ENCODE data around the gene PHF19. TPM values are rescaled to one million over a fixed set of nuclear protein-coding genes. Genes with fewer than 3 reads are reported as not detected.
A peak's percentile ranks its signal among the peaks of the same experiment; 100 is the strongest.

PHF19 gene
- total RNA-seq, 1 donor from 2014 or later, result 29.3 TPM

DNA sequence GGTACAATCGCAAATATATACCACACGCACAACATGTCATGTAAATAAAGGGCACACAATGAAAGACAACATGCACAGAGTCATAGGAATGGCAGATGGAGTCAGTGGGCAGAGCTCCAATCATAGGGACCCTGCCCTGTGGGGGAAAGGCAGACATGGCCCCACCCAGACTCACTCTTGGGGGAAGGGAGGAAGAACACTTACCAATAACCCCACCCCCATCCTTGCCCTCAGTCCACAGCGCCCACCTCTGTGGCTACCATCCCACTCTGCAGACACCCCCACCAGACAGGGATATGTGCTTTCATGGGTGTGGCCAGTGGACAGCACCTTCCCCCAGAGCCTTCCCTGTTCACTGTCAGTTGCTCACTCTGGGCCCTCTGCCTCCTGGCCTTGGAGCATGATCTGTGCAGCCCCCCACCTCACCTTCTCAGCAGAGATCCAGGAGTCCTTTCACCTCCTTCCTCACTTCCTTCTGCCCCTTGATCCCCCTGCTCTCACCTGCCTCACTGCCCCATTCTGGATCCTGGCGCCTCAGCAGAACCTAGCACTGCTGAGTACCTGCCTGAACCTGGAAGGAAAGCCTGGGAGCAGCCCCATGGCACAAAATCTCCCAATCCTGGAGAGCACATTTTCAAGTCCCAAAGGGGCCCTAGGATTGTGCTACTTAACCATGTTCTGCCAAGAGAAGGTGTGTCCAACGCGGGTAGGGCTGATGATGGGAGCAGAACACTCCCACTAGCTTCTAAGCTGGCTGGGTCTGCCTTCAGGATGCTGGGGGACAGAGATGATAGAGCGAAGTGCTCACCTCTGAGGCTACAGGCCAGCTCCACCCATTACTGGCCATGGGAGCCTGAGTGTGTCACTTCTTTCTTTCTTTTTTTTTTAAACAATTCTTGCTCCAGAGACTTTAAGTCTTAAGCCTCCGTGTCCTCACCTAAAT lies 1.5 kb upstream of the PHF19 start:
- DNase-seq (ENCODE audit: low spot score) (no peak), ATAC-seq (no peak)
- intact Hi-C loops (cut with DNase I), result loop anchor here (5.0 kb wide), 1 partner anchor 49 kb away; the partner anchor contains the start of gene TRAF1

GRCh38 chr9:120877276-120878034 lies 467 bp upstream of the PHF19 start:
- ATAC-seq, result peak; percentile 67
- DNase-seq (ENCODE audit: low spot score), result peak; percentile 82
- intact Hi-C loops (cut with DNase I), result loop anchor here (5.0 kb wide), 1 partner anchor 50 kb away; the partner anchor contains the start of gene TRAF1

DNA sequence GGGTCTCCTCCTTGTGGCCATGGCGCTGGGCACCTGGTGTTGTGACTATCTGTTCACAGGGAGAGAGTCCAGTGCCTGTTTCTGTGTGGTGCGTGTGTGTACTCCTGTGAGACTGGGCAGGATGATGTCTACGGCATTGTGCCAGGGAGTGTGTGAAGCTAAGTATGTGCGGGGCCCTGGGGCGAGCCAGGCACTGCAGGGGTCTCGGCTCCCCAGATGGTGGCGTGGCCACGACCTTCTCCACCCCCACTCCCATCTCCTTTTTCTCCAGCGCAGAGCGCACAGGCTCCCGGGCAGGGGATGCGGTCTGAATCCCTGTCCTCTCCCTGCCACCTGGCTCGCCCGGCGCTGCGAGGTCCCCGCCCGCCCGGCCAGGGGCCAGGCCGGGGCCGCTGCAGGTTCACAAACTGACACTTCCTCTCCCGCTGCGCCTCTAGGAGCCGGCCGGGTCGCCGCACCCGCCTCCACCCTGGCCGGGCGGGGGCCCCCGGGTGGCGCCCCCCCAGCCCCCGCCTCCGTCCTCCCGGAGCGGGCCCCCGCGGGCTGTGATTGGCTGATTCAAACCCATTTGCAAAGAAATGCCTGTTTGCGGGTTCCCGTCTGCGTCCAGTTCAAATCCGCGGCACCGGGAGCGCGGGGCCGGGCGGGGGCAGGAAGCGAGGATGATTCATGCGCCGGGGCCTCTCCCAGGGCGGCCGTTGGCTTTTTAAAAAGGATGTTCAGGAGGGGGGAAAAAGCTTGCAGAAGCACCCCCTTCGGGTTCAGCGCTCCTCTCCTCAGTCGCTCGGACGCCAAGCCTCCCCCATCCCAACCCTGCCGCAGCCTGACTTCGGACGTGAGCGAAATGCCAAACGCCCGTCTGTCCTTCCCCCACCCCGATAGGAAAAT lies 790 bp downstream of the PHF19 start:
- DNase-seq (ENCODE audit: low spot score), result peak; percentile 90
- intact Hi-C loops (cut with DNase I), result loop anchor here (5.0 kb wide), 1 partner anchor 51 kb away; the partner anchor contains the start of gene TRAF1
- peak; percentile 75 for ATAC-seq

DNA sequence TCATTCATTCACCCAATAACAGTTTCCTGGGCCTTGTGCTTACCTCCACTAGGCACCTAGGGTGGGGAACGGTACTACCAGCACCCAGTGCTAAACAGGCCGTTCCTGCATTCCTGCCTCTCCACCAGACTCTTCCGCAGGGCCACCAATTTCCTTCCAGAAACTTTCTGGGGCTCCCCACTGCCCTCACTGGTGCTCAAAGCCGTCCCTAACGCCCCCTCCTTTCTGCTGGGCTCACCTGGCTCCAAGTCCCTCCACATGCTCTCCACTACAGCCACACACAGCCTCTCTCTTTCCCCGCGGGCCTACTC lies 1.4 kb downstream of the PHF19 start:
- intact Hi-C loops (cut with DNase I), result loop anchor here (5.0 kb wide), 1 partner anchor 52 kb away; the partner anchor contains the start of gene TRAF1
- DNase-seq (ENCODE audit: low spot score) (no peak), ATAC-seq (no peak)

GRCh38 chr9:120875195-120875565 lies 1.8 kb downstream of the PHF19 start:
- ATAC-seq (no peak), DNase-seq (ENCODE audit: low spot score) (no peak)
- intact Hi-C loops (cut with DNase I), result loop anchor here (5.0 kb wide), 1 partner anchor 52 kb away; the partner anchor contains the start of gene TRAF1

GRCh38 chr9:120874226-120875194 lies 2.5 kb downstream of the PHF19 start:
- intact Hi-C loops (cut with DNase I), result loop anchor here (5.0 kb wide), 1 partner anchor 53 kb away; the partner anchor contains the start of gene TRAF1

DNA sequence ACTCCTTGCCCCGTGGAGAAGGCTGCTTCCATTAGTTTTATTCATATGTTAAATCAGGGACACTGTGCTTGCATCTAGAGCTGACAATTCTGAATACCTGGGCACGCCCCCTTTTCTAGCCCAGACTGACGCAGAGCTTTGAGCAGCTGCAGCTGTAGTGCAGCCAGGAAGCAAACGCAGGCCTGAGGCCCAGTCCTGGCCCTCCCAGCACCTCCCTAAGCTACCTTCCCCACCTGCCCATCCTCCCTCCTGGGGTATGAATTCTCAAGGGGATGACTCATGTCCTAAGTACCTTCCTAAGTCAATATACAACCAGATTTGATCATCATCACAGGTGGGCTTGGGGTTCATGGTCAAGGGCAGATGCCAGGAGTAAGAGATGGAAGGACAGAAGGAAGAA lies 3.5 kb downstream of the PHF19 start:
- intact Hi-C loops (cut with DNase I), result no loop called here
- ATAC-seq, result no peak
- DNase-seq (ENCODE audit: low spot score), result no peak

More at GRCh38 chr9:120874226-120875194, 2.5 kb downstream of the PHF19 start:
- DNase-seq (ENCODE audit: low spot score) (no peak), ATAC-seq (no peak)

GRCh38 chr9:120872791-120873502 lies 4.0 kb downstream of the PHF19 start:
- ATAC-seq (no peak), DNase-seq (ENCODE audit: low spot score) (no peak)
- intact Hi-C loops (cut with DNase I), result no loop called here

DNA sequence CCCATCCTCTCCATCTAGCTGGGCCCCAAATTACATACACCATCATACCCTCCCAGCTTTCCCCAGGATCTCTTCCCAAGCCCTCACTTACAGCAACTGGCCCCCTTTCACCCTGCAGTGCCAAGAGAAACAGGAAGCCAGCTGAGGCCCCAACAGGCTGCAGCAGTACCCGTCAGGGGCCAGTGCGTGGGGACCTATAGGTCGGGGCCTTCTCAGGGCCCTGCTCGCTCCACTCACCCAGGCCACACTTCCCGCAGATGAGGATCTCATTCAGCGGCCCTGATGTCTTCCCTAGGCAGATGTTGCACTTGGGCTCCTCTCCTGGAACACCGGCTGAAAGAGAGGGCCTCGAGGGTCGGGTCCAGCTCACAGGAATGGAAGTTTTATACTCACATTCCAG lies 6.8 kb downstream of the PHF19 start:
- intact Hi-C loops (cut with DNase I), result no loop called here
- DNase-seq (ENCODE audit: low spot score), result no peak
- ATAC-seq, result no peak

GRCh38 chr9:120869726-120870125 lies 7.3 kb downstream of the PHF19 start:
- intact Hi-C loops (cut with DNase I), result no loop called here
- DNase-seq (ENCODE audit: low spot score), result no peak

GRCh38 chr9:120869360-120869687 lies 7.7 kb downstream of the PHF19 start:
- no peak for ATAC-seq
- intact Hi-C loops (cut with DNase I), result no loop called here

More at GRCh38 chr9:120869726-120870125, 7.3 kb downstream of the PHF19 start:
- peak; percentile 0 for ATAC-seq

DNA sequence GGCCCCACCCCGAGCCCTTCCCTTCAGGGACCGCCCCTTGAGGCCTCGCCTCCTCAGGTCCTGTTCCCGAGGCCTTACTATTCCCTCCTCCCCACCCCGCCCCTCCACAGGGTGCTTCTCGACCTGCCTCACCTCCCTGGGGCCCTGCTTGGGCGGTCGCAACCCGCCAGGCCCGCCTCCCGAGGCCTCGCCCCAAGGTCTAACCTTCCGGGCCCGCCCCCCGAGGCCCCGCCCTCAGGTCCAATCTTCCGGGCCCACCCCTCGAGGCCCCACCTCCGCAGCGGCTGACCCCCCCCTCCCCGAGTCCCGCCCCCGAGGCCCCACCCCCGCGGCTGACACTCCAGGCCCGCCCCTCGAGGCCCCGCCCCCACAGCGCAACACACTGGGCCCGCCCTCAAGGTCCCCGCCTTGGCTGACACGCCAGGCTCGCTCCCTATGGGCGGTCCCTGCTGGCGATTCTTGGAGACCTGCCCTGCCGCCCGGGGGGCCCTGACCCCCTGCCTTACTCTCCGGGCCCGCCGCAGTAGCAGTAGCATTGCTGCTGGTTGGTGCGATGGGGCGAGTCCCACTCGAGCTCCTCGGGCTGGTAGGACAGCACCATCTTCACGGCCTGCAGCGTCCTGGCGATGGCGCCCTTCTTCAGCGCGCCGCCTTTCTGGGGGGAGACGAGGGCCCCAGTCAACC lies 8.2 kb downstream of the PHF19 start:
- DNase-seq (ENCODE audit: low spot score) (peak; percentile 98), ATAC-seq (peak; percentile 94)
- intact Hi-C loops (cut with DNase I), result no loop called here

More at GRCh38 chr9:120869360-120869687, 7.7 kb downstream of the PHF19 start:
- DNase-seq (ENCODE audit: low spot score), result no peak

- intact Hi-C loops (cut with DNase I), result no loop called here
- ATAC-seq, result peak; percentile 69
- DNase-seq (ENCODE audit: low spot score), result no peak
These were observed 8.7 kb downstream of the PHF19 start for GRCh38 chr9:120868339-120868675.

DNA sequence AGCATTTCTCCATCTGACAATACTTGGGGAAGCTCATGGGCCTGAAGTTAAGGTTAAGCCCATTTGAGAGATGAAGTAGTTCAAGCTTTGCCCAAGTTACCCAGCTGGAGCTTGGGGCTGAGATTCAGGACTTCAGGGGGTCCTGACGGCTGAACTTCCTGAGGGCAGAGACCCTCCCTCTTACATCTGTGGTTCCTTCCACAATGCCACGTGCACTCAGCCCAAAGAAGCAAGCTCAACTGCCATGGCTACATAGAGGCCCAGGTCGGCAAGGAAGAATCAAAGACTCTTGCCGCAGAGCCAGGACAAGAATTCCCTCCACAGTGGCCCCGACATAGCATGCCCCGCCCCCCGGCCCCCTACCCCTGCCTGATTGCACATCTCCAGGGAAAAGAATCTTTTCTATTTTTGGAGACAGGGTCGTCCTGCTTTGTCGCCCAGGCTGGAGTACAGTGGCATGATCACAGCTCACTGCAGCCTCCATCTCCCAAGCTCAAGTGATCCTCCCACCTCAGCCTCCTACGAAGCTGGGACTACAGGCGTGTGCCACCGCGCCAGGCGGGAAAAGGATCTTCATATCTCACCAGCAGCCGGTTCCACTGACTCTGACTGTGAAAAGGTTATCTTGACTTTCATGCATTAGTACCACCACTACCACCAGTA lies 9.2 kb downstream of the PHF19 start:
- DNase-seq (ENCODE audit: low spot score), result no peak
- intact Hi-C loops (cut with DNase I), result no loop called here
- no peak for ATAC-seq

DNA sequence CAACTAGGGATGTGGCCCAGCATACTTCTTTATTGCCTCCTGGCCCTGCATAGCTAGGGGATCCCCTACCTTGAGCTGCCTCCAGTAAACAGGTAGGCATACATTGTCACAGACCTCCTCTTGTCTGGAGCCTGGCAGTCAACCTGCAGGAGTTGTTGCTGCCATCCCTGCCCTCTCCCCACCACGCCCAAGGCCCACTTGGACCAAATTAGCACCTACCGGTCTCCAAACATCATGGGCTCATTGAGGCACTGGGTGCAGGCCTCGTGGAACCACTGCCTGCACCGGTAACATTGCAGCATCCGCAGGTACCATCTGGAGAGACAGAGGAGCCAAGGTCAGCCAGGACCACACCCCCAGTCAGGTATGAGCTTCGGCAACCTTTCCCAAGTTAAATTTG lies 10.3 kb downstream of the PHF19 start:
- no peak for ATAC-seq
- intact Hi-C loops (cut with DNase I), result no loop called here
- DNase-seq (ENCODE audit: low spot score), result peak; percentile 18

DNA sequence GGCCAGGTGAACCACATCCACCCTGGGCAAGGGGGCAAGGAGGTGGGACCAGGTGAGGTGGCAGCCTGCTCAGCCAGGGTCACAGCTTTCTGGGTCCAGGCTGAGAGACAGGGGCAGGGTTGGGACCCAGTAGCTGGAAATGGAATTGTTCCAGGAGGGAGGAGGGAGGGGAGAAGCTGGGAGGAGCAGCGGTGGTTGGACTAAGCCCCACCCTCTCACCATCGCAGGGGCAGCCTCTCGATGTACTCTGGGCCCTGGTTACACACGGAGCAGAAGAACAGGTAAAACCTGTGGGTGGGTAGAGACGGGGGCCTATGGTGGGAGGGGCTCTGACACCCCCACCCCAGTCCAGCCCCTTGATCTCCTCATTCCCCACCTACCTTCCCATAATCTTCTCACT lies 11.2 kb downstream of the PHF19 start:
- no peak for ATAC-seq
- intact Hi-C loops (cut with DNase I), result no loop called here
- DNase-seq (ENCODE audit: low spot score), result no peak
